NCI-H2081 treated with DMSO at 0.1 percent for 48 hours (cell line): ENCODE results near the gene PCED1B.
"Not testable (repeated sequence)": the region's sequence is repeated elsewhere in the genome, so short reads cannot be mapped to it uniquely, and the experiment has no call there.

Experiments used
- DNase-seq: peaks from one replicate; lab custom pipeline; 2025; lab: John Stamatoyannopoulos, UW

Gene PCED1B, protein sequence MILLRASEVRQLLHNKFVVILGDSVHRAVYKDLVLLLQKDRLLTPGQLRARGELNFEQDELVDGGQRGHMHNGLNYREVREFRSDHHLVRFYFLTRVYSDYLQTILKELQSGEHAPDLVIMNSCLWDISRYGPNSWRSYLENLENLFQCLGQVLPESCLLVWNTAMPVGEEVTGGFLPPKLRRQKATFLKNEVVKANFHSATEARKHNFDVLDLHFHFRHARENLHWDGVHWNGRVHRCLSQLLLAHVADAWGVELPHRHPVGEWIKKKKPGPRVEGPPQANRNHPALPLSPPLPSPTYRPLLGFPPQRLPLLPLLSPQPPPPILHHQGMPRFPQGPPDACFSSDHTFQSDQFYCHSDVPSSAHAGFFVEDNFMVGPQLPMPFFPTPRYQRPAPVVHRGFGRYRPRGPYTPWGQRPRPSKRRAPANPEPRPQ

DNA sequence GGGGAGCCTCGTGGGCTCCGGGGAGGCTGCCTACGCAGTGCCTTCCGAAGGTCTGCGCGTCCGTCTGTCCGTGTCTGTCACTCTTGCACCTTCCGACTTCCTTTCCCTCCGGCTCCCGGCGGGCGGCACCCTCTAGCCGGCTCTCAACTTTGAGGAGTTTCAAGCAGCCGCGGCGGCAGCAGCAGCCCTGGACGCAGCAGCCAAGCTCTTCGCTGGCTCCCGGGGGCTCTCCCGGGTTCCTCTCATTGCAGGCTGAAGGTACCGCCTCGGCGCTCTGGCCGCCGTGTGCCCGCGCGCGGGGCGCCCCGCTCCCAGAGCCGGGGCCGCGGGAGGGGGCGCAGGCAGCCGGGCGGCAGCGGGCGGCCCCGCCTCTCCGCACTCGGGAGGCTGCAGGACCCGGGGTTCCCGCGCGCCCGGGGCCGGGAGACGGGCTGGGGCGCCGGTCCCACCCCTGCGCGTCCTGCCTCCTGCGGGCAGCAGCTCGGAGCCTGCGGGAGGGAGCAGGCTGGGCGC lies at the start of gene PCED1B, which contains the start of gene AMIGO2:
Gene PCED1B (plus strand): TSS at position 154 of the 513 bp plus-strand sequence. CDS start 155,443 bp downstream, outside the sequence.
Gene AMIGO2 (minus strand): TSS at position 492 of the 513 bp plus-strand sequence. CDS start 957 bp downstream, outside the sequence.
- DNase-seq: no peak

DNA sequence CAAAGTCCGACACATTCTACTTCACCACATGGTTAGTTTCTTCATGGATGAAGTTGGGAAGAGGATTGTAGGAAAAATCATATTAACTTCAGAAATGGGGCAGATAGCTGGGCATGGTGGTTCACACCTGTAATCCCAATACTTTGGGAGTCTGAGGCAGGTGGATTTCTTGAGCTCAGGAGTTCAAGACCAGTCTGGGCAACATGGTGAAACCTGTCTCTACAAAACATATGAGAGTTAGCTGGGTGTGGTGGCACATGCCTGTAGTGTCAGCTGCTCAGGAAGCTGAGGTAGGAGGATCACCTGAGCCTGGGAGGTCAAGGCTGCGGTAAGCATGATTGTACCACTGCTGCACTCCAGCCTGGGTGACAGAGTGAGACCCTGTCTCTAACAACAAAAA lies 49.5 kb upstream of the PCED1B start:
- DNase-seq: no peak

DNA sequence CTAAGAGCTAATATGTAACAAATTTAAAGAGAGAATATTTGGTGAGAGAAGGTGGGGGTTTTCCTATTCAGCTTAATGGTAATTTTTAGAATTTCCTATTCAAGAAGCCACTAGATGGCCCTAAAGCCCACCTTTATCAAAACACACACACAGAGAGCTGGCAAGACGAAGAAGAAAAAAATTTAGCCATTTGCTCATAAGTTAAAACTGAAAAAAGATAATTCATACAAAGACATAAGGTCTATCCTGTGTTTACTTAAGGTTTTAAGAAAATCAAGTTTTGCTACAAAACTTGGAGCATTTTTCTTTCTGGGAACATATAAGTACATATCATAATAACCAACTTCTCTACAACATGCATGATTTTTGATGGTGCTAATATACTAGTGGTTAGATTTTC lies 46.8 kb upstream of the PCED1B start:
- peak; percentile 21 for DNase-seq

DNA sequence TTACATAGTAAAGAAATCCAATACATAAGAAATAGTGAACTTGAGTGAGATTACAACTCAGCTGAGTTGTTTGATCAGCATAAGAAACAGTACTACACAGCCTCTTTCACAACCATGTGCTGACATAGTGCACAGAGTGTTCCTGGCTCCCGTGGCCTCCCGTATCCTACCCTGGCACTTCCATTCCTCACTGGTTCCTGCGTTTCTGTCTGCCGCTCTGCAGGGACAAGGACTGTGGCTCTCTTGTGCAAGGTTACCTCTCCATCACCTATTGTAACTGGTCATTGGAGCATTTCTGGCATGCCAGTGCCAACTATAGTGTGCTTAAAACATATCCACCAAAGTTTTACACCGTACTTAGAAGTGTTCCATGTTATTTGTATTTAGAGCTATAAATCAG lies 46.3 kb upstream of the PCED1B start:
- no peak for DNase-seq

DNA sequence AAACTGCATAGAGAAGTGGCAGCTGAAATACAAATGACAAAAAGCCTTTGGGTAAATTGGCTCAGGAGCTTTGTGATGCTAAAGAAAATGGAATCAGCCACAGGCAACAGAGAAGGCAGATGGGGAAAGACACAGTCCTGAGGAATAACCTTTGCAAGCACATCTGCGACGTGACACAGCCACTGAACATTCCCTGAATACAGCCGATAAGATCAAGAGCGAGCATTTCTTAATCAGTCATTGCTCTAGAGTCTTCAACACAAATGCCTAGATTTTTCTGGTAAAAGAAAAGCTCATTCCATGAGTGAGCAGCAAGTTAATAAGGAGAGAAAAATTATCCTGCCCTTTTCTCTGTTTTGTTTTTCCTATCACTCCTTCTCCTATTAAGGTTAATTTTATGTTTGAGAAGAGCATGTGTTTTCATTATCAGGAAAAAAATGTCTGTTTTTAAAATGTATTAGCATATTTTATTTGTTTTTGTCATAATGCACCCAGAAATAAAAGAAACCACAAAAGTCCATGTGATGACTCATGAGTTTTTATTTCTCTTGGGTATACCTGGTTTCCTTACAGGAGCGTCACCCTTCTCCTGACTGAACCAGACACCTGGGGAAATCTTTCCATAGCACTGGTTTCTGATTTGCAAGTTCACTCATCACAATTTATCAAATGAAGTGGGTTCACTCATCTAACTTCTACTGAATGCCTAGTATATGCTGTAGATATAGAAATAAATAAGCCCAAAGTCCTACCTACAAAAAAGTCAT lies 45.4 kb upstream of the PCED1B start:
- no peak for DNase-seq

DNA sequence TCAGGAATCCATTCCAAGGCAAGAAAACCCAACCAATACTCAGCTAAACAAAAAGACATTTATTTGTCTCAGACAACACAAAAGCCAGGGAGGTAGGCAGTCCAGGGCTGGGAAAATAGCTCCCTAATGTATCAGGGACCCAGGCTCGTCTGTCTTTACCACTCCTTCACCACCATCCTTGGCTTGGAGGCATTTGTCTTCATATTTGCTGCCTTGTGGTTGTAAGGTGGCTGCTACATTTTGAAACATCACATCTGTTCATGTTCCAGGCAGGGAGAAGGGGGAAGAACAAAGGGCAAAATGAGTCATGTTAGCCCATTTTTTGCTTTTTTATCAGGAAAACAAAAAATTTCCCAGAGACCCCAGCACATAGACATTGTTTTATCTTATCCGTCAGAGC lies 44.8 kb upstream of the PCED1B start:
- no peak for DNase-seq

DNA sequence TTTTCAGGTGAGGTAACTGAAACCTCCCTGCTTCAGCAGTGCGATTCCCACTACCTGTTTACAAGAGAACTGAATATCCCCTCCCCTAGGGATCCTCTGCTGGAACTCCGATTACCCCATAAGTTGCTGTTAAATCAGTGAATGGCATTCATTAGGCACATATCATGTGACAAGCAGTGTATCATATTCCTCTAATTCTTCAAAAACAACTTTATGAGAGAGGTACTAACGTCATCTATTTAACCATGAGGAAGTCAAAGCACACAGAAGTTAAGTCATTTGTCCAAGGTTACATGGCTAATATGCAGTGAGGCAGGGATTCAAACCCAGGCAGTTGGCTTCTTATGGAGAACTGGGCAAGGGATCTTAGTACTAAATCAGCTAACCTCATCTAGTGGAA lies 43.9 kb upstream of the PCED1B start:
- no peak for DNase-seq

DNA sequence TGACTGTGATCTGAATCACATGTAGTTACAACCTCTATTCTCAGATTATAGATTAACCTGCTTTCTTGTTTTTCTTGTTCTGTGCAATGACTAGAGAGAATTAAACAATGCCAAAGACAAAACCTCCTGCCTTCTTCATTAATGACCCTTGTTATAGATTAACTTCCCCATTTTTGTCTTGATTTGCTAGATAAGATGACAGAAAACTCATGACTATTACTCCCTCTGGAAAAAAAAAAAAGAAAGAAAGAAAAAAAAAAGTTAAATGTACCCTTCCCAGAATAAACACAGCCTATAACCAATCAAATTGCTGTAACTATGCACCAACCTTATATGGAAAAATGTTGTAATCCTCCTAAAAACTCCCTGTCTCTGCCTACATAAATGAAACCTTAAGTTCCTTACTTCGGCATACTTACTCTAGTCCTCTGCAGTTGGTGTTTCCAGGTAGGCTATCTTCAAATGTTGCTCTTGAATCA lies 41.1 kb upstream of the PCED1B start:
- DNase-seq: no peak

DNA sequence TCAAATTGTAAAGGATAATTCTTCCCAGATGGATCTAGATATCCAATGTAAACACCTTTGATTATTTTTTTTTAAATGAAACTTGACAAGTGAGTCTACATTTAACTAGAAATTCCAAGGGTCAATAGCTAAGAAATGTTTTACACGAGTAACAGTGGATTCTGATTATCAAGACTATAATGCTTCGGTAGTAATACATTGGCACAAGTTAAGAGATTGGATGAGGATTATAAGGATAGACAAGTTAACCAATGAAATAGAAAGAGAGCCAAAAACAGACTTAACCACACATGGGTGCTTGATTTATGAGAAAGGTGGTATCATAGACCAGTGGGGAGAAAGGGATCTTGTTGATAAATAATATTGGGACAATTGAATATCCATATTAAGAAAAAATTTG lies 40.3 kb upstream of the PCED1B start:
- no peak for DNase-seq

DNA sequence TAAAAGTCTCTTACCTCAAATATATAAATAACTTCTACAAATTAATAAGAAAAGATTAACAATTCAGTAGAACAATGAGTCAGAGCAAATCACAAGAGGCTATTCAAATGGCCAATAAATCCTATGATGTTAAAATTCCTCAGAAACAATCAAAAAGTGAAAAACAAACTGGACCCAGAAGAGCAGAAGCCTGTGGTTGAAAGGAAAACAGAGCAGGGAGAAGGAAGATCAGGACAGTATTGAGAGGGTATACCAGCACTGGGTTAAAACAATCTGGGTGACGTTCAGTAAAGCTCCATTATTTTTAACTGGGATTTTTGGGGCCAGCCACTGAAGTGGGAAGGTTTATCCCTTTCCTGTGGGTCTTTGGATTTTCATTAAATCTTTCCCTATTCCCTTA lies 39.7 kb upstream of the PCED1B start:
- DNase-seq: no peak

DNA sequence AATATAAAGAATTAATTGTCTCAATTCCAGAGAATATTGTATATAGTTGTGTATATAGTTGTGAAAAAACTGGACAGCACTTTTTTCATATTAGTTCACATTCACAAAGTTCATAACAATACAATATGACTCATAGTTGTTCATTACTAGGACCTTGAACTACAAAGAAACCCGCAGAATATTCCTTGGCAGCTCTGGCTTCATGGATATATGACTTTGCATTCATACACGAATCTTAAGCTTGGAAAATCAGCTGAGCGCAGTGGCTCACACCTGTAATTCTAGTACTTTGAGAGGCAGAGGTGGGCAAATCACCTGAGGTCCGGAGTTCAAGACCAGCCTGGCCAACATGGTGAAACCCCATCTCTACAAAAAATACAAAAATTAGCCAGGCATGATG lies 38.1 kb upstream of the PCED1B start:
- no peak for DNase-seq

DNA sequence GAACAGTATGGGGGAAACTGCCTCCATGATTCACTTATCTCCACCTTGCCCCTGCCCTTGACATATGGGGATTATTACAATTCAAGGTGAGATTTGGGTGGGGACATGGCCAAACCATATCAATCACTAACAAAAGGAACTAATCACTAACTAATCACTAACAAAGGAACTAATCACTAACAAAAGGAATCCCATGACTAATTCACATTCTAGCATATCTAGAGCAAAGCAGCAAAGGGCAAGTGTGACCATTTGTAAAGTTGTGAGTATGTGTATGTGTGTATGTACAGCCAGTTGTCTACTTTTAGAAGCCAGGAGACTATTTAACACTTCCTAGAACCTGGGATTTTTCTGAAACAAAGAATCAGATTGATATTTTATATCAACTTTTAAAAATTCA lies 30.9 kb upstream of the PCED1B start:
- no peak for DNase-seq

DNA sequence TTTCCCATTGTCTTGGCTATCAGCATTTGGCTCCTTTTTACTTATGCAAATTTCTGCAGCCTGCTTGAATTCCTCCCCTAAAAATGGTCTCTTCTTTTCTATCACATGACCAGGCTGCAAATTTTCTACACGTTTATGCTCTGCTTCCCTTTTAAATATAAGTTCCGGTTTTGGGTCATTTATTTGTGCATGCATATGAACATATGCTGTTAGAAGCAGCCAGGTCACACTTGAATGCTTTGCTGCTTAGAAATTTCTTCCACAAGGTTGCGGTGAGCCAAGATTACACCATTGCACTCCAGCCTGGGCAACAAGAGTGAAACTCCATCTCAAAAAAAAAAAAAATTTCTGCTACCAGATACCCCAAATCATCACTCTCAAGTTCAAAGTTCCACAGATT lies 28.1 kb upstream of the PCED1B start:
- DNase-seq: not testable (repeated sequence)

DNA sequence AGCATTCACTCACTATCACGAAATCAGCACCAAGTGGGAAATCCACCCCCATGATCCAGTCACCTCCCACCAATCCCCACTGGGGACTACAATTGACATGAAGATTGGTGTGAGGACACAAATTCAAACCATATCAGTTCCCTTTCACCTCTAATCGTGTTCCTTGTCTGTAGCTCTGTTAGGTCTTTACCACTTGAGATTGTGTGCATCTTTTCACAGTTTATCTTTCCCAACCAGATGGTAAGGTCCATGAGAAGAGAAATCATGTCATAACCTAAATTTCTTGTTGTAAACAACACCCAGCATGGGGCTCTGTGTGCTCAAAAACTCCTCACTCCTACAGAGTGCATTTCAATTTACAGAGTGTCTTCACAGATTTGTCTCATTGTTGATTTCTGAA lies 27.1 kb upstream of the PCED1B start:
- no peak for DNase-seq

DNA sequence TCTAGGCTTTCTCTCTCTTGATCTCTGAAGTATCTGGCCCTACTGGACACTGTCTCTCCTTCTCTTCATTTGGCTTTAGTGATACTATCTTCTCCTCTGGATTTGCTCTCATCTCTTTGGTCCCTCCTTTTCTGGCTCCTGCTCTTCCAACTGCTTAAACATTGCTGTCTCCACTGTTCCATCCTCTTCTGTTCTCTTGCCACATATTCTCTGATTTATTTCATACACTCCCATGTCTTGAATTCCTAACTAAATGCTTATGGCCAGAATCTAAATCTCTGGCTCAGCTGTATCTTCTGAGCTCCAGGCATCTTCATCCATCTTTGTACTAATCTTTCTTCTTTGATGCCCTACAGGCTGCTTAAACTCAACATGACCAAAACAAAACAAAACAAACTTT lies 25.5 kb upstream of the PCED1B start:
- no peak for DNase-seq

DNA sequence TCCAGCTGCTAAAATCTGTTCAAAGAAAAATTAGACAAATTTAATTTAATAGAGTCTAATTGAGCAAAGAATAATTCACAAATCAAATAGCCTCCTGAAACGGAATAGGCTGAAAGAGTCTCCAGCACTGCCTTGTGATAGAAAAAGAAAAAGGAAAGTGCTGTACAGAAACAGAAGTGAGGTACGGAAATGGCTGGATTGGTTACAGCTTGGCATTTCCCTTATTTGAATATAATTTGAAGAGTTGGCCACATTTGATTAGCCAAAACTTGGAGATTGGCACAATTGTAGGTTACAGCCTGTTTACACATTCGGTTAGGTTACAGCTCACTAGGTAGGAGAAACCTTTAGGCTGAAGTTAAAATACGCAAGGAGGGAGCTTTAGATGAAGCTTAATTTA lies 24.8 kb upstream of the PCED1B start:
- no peak for DNase-seq

DNA sequence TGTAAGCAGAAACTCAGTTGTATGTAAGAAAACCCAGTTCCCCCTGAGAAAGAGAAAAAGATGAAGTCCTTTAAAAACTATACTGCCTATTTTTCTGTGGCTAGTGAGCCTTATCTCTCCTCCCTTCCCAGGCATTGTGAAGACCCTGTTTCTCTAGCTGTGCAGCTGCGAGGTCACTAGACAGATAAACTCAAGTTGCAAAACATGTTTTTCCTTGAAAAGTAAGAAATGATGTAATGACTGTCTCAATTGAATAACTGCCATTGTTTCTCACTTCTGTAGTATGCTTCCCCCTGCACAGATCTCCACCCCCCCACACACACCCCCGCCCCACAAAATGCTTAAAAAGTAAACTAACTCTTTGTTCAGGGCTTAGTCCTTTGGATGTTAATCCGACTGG lies 23.6 kb upstream of the PCED1B start:
- DNase-seq: not testable (repeated sequence)

DNA sequence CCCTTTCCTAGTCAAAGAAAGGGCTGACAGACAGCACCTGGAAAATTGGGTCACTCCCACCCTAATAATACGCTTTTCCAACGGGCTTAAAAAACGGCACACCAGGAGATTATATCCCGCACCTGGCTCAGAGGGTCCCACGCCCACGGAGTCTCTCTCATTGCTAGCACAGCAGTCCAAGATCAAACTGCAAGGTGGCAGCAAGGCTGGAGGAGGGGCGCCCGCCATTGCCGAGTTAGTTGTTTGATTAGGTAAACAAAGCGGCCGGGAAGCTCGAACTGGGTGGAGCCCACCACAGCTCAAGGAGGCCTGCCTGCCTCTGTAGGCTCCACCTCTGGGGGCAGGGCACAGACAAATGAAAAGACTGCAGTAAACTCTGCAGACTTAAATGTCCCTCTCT lies 22.5 kb upstream of the PCED1B start:
- DNase-seq: not testable (repeated sequence)

DNA sequence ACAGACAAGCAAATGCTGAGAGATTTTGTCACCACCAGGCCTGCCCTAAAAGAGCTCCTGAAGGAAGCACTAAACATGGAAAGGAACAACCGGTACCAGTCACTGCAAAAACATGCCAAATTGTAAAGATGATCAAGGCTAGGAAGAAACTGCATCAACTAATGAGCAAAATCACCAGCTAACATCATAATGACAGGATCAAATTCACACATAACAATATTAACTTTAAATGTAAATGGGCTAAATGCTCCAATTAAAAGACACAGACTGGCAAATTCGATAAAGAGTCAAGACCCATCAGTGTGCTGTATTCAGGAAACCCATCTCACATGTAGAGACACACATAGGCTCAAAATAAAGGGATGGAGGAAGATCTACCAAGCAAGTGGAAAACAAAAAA lies 20.8 kb upstream of the PCED1B start:
- DNase-seq: not testable (repeated sequence)

DNA sequence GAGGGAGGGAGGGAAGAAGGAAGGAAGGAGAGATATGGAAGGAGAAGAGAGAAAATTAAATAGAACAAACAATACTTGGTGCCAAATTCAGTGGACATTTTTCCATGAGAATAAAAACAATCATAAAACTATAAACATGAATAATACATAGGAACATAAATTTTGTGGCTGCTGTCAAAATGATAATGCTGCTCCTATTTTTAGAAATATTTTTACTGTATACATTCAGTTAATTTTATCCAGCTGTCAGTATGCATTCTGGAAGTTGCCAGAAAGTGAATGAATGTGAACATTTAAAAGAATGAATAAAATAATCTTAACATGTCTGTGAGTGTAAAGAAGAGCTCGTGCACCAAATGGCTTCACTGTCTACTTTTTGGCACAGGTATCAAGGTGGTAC lies 13.9 kb upstream of the PCED1B start:
- DNase-seq: no peak

DNA sequence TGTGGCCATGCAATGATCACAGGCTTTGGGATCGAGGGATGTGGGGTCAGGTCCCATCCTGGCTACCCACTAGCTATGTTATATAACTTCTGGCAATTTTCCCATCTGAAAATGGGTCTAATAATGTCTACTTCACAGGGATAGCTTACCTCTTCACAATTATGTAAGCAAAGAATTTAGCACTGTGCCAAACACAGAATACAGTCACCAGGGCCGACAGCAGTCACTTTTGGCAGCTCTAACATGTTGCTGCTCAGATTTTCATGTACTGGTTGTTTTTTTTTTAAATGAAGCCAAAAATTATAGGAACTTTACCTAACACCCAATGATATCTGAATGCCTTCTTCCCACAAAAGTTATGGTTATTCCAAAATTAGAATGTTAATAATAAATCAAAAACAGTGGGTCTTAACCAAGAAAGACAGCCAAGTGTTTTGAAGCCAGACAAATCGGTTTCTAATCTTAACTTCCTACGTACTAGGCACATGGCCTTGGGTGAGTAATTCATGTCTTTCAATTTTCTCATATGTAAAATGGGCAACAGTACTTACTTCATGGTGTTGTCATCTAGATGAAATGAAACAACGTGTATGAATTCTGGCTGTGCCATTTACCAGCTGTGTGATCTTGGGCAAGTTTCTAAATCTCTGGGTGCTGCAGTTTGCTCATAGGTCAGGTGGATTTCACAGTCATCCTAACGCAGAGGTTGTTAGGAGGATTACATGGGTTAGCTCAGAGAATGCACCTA lies 13.0 kb upstream of the PCED1B start:
- DNase-seq: no peak

DNA sequence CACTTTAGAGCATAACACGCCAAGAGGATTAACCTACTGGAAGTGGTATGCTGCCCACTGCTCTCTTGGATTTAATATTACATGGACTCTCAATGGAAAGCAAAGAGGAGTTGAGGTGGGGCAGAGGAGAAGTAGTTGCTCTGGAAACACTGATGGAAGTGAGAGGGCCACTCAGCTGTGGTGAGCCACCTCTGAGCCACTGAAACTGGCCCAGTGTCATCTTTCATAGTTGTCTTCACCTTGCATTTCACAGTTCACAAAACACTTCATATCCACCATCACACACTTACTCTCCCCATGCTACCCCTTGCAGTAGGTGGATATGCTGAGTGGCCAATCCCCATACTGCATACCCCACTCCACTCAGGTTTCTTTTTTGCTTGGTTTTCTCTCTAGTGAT lies 12.2 kb upstream of the PCED1B start:
- no peak for DNase-seq
